SIG-M5 treated with dmso at 0.1 percent for 504 hours (cell line): ENCODE data around the gene HDAC7.

ENCODE experiments used
- DNase-seq: peaks from one replicate; lab custom pipeline; 2025; ENCODE audit not compliant: unreplicated experiment; lab: John Stamatoyannopoulos, UW

Gene HDAC7

GRCh38 chr12:47766502-47767215, 53.0 kb downstream of the HDAC7 start:
- DNase-seq: no peak

- no peak for DNase-seq
Observed at GRCh38 chr12:47763481-47764346, 56.0 kb downstream of the HDAC7 start.

GRCh38 chr12:47762850-47763465, 56.7 kb downstream of the HDAC7 start:
- DNase-seq: no peak

GRCh38 chr12:47758834-47759690, 60.6 kb downstream of the HDAC7 start, which contains the start of gene RAPGEF3:
RAPGEF3 (minus strand) TSS chr12:47758880; CDS start chr12:47758556, 324 bp downstream.
- DNase-seq: peak; percentile 79

- DNase-seq: no peak
Observed at GRCh38 chr12:47758584-47758833, 61.2 kb downstream of the HDAC7 start.

GRCh38 chr12:47757840-47758583, 61.7 kb downstream of the HDAC7 start:
- no peak for DNase-seq

- no peak for DNase-seq
Observed at GRCh38 chr12:47757364-47757839, 62.3 kb downstream of the HDAC7 start.

- DNase-seq: no peak
Observed at GRCh38 chr12:47755655-47756562, 63.8 kb downstream of the HDAC7 start.

GRCh38 chr12:47754881-47755280, 64.8 kb downstream of the HDAC7 start:
- no peak for DNase-seq

- no peak for DNase-seq
Observed at GRCh38 chr12:47754126-47754525, 65.6 kb downstream of the HDAC7 start.

GRCh38 chr12:47753021-47754001, 66.4 kb downstream of the HDAC7 start:
- no peak for DNase-seq

GRCh38 chr12:47752552-47752951, 67.2 kb downstream of the HDAC7 start:
- DNase-seq: no peak

- DNase-seq: no peak
Observed at GRCh38 chr12:47752121-47752520, 67.6 kb downstream of the HDAC7 start.

GRCh38 chr12:47751561-47751960, 68.1 kb downstream of the HDAC7 start:
- no peak for DNase-seq

- no peak for DNase-seq
Observed at GRCh38 chr12:47750916-47751470, 68.7 kb downstream of the HDAC7 start.

- peak; percentile 37 for DNase-seq
Observed at GRCh38 chr12:47750229-47750798, 69.4 kb downstream of the HDAC7 start.

GRCh38 chr12:47748899-47749298, 70.8 kb downstream of the HDAC7 start:
- no peak for DNase-seq

GRCh38 chr12:47748507-47748828, 71.2 kb downstream of the HDAC7 start:
- DNase-seq: no peak
